ENCODE results near the gene AQP12B.

Gene AQP12B

DNA sequence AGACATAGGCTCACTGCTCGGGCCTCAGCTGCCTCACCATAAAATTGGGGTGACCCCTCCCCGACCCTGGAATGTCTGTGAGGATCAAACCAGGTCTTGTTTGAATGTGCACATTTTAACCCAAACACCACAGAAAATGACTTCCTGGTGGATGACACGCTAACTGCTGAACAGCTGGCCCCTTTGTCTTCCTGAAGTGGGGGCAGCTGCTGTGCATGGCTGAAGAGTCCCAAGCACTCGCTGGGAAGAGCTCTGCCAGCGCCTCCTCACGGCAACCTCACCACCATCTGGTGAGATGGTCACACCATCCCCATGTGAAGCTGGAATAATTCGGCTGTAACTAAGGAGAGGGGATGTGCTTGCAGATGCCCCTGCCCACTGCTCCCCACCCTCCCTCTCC, 43.0 kb upstream of the AQP12B start:
- TF ChIP-seq SPI1 (IDR thresholded peaks at IDR 0.05; ENCODE audit: low read depth, low read length), result no peak
- TF ChIP-seq POLR2A (IDR thresholded peaks at IDR 0.05; ENCODE audit: low read depth, low read length), result no peak
- TF ChIP-seq POLR2AphosphoS5 (IDR thresholded peaks at IDR 0.05; ENCODE audit: low read depth, low read length), result no peak
- TF ChIP-seq TAF1 (IDR thresholded peaks at IDR 0.05; ENCODE audit: low read depth, low read length), result no peak
- no peak for TF ChIP-seq POU2F2 (IDR thresholded peaks at IDR 0.05; ENCODE audit: low read depth, low read length)
- TF ChIP-seq PAX5 (IDR thresholded peaks at IDR 0.05; ENCODE audit: insufficient read depth, low read length, severe bottlenecking), result no peak
- DNase-seq (ENCODE audit: insufficient read length, low spot score) (no peak), FAIRE-seq (no peak)

DNA sequence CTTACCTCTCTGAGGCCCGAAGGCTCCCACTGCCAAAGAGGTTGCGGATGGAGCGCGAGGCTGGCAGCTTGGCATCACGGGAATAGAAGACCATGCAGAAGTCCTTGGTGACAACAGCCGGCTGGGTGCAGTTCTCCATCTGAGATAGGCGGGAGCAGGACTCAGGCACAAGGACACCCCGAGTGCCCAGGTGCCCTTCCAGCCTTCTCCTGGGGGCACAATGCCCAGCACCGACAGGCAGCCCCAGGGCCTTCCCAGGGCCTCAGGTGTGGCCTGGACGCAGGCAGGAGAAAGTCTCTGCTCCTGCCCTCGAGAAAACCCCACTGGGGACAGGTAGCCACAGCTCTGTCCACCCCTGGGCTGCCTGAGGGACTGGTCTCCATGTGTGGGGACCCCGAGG, 42.6 kb upstream of the AQP12B start:
- TF ChIP-seq SPI1 (IDR thresholded peaks at IDR 0.05; ENCODE audit: low read depth, low read length) (no peak), POLR2A (IDR thresholded peaks at IDR 0.05; ENCODE audit: low read depth, low read length) (no peak), TAF1 (IDR thresholded peaks at IDR 0.05; ENCODE audit: low read depth, low read length) (no peak), POU2F2 (IDR thresholded peaks at IDR 0.05; ENCODE audit: low read depth, low read length) (no peak), POLR2AphosphoS5 (IDR thresholded peaks at IDR 0.05; ENCODE audit: low read depth, low read length) (no peak), PAX5 (IDR thresholded peaks at IDR 0.05; ENCODE audit: insufficient read depth, low read length, severe bottlenecking) (no peak)
- no peak for FAIRE-seq

GRCh38 chr2:240724431-240724830, 41.7 kb upstream of the AQP12B start:
- no peak for TF ChIP-seq POLR2AphosphoS5 (IDR thresholded peaks at IDR 0.05; ENCODE audit: low read depth, low read length)
- no peak for TF ChIP-seq POU2F2 (IDR thresholded peaks at IDR 0.05; ENCODE audit: low read depth, low read length)
- TF ChIP-seq PAX5 (IDR thresholded peaks at IDR 0.05; ENCODE audit: insufficient read depth, low read length, severe bottlenecking), result no peak
- no peak for TF ChIP-seq SPI1 (IDR thresholded peaks at IDR 0.05; ENCODE audit: low read depth, low read length)
- TF ChIP-seq TAF1 (IDR thresholded peaks at IDR 0.05; ENCODE audit: low read depth, low read length), result no peak
- no peak for TF ChIP-seq POLR2A (IDR thresholded peaks at IDR 0.05; ENCODE audit: low read depth, low read length)
- DNase-seq (ENCODE audit: insufficient read length, low spot score) (no peak), FAIRE-seq (no peak)

More for the DNA sequence above, 42.6 kb upstream of the AQP12B start:
- no peak for DNase-seq (ENCODE audit: insufficient read length, low spot score)

DNA sequence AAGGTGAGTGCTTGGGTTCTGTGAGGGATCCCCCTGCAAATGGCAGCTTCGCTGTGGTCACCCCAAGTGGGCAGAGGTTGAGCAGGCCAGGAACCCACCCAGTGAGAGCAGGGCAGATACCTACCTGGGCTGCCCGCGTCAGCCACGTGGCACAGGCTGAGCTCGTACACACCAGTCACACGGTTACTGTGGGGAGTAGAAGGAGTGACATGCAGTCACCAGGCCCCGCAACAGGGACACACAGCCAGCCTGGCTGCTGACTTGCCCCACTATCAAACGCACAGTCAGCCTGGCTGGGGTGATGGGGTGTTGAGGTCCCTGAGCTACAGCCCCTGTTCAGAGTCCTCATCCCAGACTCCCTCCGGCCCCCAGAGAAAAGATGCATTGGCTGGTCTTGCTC, 41.2 kb upstream of the AQP12B start:
- no peak for TF ChIP-seq SPI1 (IDR thresholded peaks at IDR 0.05; ENCODE audit: low read depth, low read length)
- TF ChIP-seq TAF1 (IDR thresholded peaks at IDR 0.05; ENCODE audit: low read depth, low read length), result no peak
- no peak for TF ChIP-seq POLR2A (IDR thresholded peaks at IDR 0.05; ENCODE audit: low read depth, low read length)
- no peak for TF ChIP-seq PAX5 (IDR thresholded peaks at IDR 0.05; ENCODE audit: insufficient read depth, low read length, severe bottlenecking)
- no peak for TF ChIP-seq POU2F2 (IDR thresholded peaks at IDR 0.05; ENCODE audit: low read depth, low read length)
- TF ChIP-seq POLR2AphosphoS5 (IDR thresholded peaks at IDR 0.05; ENCODE audit: low read depth, low read length), result no peak
- FAIRE-seq (no peak), DNase-seq (ENCODE audit: insufficient read length, low spot score) (no peak)

DNA sequence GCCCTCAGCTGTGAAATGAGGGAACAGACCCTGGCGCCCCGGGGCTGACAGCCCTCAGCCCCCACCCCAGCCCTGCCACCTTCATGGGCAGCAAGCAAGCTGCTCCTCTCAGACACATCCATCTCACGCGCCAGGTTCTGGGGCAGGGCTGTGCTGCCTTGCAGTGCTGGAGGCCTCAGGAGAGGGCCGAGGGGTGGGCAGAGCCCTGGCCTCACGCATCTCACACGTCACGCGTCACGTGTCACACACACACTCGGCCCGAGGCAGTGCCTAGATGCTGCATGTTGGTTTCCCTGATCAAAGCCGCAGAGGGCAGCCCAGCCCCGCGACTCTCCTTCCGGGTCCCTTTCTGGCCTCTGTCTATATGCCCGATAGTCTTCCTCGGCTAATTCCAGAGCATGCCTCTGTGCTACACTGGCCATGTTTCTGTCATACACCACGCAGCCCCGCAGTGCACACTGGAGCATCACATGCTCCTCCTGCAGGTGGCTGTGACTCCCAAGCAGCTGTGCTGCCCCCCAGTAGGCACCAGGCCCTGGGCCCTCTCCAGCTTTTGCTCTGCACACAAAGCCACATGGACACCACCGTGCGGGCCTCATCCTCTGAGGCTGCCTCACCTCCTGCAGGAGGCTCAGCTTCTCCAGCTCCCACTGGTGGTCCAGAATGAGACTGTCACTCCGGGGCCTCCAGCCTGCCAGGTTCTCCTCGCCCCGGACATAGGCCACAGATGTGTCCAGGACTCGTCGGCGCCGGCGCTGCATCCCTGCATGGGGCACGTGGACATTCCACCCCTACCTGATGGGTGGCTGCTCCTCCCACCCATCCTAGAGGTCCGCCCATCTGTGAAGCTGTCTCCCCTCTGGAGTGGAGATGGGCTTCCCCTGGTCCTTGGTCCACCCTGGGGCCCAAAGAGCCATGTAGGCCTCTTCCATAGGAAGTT, 40.4 kb upstream of the AQP12B start:
- no peak for DNase-seq (ENCODE audit: insufficient read length, low spot score)
- no peak for TF ChIP-seq TAF1 (IDR thresholded peaks at IDR 0.05; ENCODE audit: low read depth, low read length)
- TF ChIP-seq SPI1 (IDR thresholded peaks at IDR 0.05; ENCODE audit: low read depth, low read length), result no peak
- no peak for TF ChIP-seq POLR2A (IDR thresholded peaks at IDR 0.05; ENCODE audit: low read depth, low read length)
- no peak for TF ChIP-seq PAX5 (IDR thresholded peaks at IDR 0.05; ENCODE audit: insufficient read depth, low read length, severe bottlenecking)
- no peak for TF ChIP-seq POLR2AphosphoS5 (IDR thresholded peaks at IDR 0.05; ENCODE audit: low read depth, low read length)
- TF ChIP-seq POU2F2 (IDR thresholded peaks at IDR 0.05; ENCODE audit: low read depth, low read length), result no peak
- FAIRE-seq, result no peak

GRCh38 chr2:240722376-240722775, 39.7 kb upstream of the AQP12B start:
- DNase-seq (ENCODE audit: insufficient read length, low spot score) (no peak), FAIRE-seq (no peak)
- no peak for TF ChIP-seq TAF1 (IDR thresholded peaks at IDR 0.05; ENCODE audit: low read depth, low read length)
- TF ChIP-seq POU2F2 (IDR thresholded peaks at IDR 0.05; ENCODE audit: low read depth, low read length), result no peak
- TF ChIP-seq SPI1 (IDR thresholded peaks at IDR 0.05; ENCODE audit: low read depth, low read length), result no peak
- no peak for TF ChIP-seq POLR2AphosphoS5 (IDR thresholded peaks at IDR 0.05; ENCODE audit: low read depth, low read length)
- TF ChIP-seq POLR2A (IDR thresholded peaks at IDR 0.05; ENCODE audit: low read depth, low read length), result no peak
- TF ChIP-seq PAX5 (IDR thresholded peaks at IDR 0.05; ENCODE audit: insufficient read depth, low read length, severe bottlenecking), result no peak

- TF ChIP-seq SPI1 (IDR thresholded peaks at IDR 0.05; ENCODE audit: low read depth, low read length), result no peak
- TF ChIP-seq POU2F2 (IDR thresholded peaks at IDR 0.05; ENCODE audit: low read depth, low read length), result no peak
- no peak for TF ChIP-seq POLR2AphosphoS5 (IDR thresholded peaks at IDR 0.05; ENCODE audit: low read depth, low read length)
- TF ChIP-seq POLR2A (IDR thresholded peaks at IDR 0.05; ENCODE audit: low read depth, low read length), result no peak
- TF ChIP-seq PAX5 (IDR thresholded peaks at IDR 0.05; ENCODE audit: insufficient read depth, low read length, severe bottlenecking), result no peak
- no peak for TF ChIP-seq TAF1 (IDR thresholded peaks at IDR 0.05; ENCODE audit: low read depth, low read length)
- FAIRE-seq (no peak), DNase-seq (ENCODE audit: insufficient read length, low spot score) (no peak)
These were observed 39.0 kb upstream of the AQP12B start for GRCh38 chr2:240721596-240722180.

- no peak for FAIRE-seq
- DNase-seq (ENCODE audit: insufficient read length, low spot score), result no peak
- TF ChIP-seq POLR2A (IDR thresholded peaks at IDR 0.05; ENCODE audit: low read depth, low read length) (no peak), SPI1 (IDR thresholded peaks at IDR 0.05; ENCODE audit: low read depth, low read length) (no peak), TAF1 (IDR thresholded peaks at IDR 0.05; ENCODE audit: low read depth, low read length) (no peak), POU2F2 (IDR thresholded peaks at IDR 0.05; ENCODE audit: low read depth, low read length) (no peak), PAX5 (IDR thresholded peaks at IDR 0.05; ENCODE audit: insufficient read depth, low read length, severe bottlenecking) (no peak), POLR2AphosphoS5 (IDR thresholded peaks at IDR 0.05; ENCODE audit: low read depth, low read length) (no peak)
These were observed 38.3 kb upstream of the AQP12B start for GRCh38 chr2:240720686-240721595.

Data from GM12891 (cell line).